Measurements from ENCODE around the gene CYP2A7.

GRCh38 chr19:40920300-40921004, 38.4 kb upstream of the CYP2A7 start:
- TF ChIP-seq CTCF (IDR thresholded peaks at IDR 0.05; ENCODE audit: insufficient read depth, low read length, poor library complexity, severe bottlenecking) = no peak
- TF ChIP-seq EZH2phosphoT487 (conservative IDR thresholded peaks at IDR 0.05; ENCODE audit: low read length) = no peak

Data from SU-DHL-6 (cell line).